Brain microvascular endothelial cell (primary cell): ENCODE data around the gene WASF3.
A peak's percentile ranks its signal among the peaks of the same experiment; 100 is the strongest.

Source experiments
- DNase-seq: peaks from one replicate; pipeline ENCODE4 v3.0.0-alpha.2; 2020
- H3K27ac ChIP-seq: fragments of 250-450 bp; sonication (Bioruptor Pico); 2 replicates; pipeline ENCODE4 v1.5.1; 2020; ENCODE audit warnings: mild to moderate bottlenecking, moderate library complexity
- H3K27me3 ChIP-seq: fragments of 250-450 bp; sonication (Bioruptor Pico); replicated peaks from 2 replicates; pipeline ENCODE4 v1.5.1; 2020; ENCODE audit warnings: mild to moderate bottlenecking
- H3K36me3 ChIP-seq: fragments of 250-450 bp; sonication (Bioruptor Pico); replicated peaks from 2 replicates; pipeline ENCODE4 v1.5.1; 2020; ENCODE audit warnings: mild to moderate bottlenecking
- H3K4me3 ChIP-seq: 2 replicates; pipeline ENCODE4 v1.5.1; 2011; ENCODE audit warnings: low read depth, mild to moderate bottlenecking, control low read depth, low read length, moderate library complexity
- CTCF ChIP-seq: IDR thresholded peaks from 2 replicates; pipeline ENCODE4 v1.5.1; 2011; ENCODE audit warnings: low read depth, mild to moderate bottlenecking, moderate library complexity, low read length, control low read depth, inconsistent platforms; ENCODE audit errors: missing control alignments
- in situ Hi-C: cut with HindIII; loops from 2 replicates; pipeline ENCODE4 v1.10.0; 2017; ENCODE audit warnings: low sequenced_read_pairs, low pct_ligation_motif_present

Gene WASF3

GRCh38 chr13:26587251-26587650, 29.8 kb downstream of the WASF3 start:
- in situ Hi-C loops, result no loop called here
- no peak overlapping the region for H3K4me3 ChIP-seq
- H3K27ac ChIP-seq, result no peak overlapping the region
- H3K27me3 ChIP-seq, result no peaks in the 10 kb centered on the region
- H3K36me3 ChIP-seq, result no peaks in the 10 kb centered on the region
- DNase-seq, result no peak
- TF ChIP-seq CTCF, result no peak

- no peak overlapping the region for H3K4me3 ChIP-seq
- TF ChIP-seq CTCF, result no peak
- no peak overlapping the region for H3K27ac ChIP-seq
- in situ Hi-C loops, result no loop called here
- no peak for DNase-seq
- no peaks in the 10 kb centered on the region for H3K27me3 ChIP-seq
- H3K36me3 ChIP-seq, result no peaks in the 10 kb centered on the region
Measured at GRCh38 chr13:26589226-26589625, 31.7 kb downstream of the WASF3 start.

GRCh38 chr13:26589754-26590153, 32.3 kb downstream of the WASF3 start:
- H3K4me3 ChIP-seq, result no peak overlapping the region
- no peaks in the 10 kb centered on the region for H3K27me3 ChIP-seq
- H3K36me3 ChIP-seq, result no peaks in the 10 kb centered on the region
- in situ Hi-C loops, result no loop called here
- TF ChIP-seq CTCF, result no peak
- no peak overlapping the region for H3K27ac ChIP-seq
- peak; percentile 33 for DNase-seq

- TF ChIP-seq CTCF, result no peak
- Histone ChIP-seq H3K27ac (no peak overlapping the region), H3K27me3 (no peaks in the 10 kb centered on the region), H3K36me3 (no peaks in the 10 kb centered on the region), H3K4me3 (no peak overlapping the region)
- in situ Hi-C loops, result no loop called here
- DNase-seq, result no peak
Measured at GRCh38 chr13:26590379-26590778, 32.9 kb downstream of the WASF3 start.

- in situ Hi-C loops, result no loop called here
- Histone ChIP-seq H3K36me3 (no peaks in the 10 kb centered on the region), H3K27ac (no peak overlapping the region), H3K27me3 (no peaks in the 10 kb centered on the region), H3K4me3 (no peak overlapping the region)
- no peak for DNase-seq
- no peak for TF ChIP-seq CTCF
Measured at GRCh38 chr13:26590951-26591350, 33.5 kb downstream of the WASF3 start.

- no peaks in the 10 kb centered on the region for H3K27me3 ChIP-seq
- in situ Hi-C loops, result no loop called here
- TF ChIP-seq CTCF, result no peak
- H3K36me3 ChIP-seq, result no peaks in the 10 kb centered on the region
- no peak overlapping the region for H3K27ac ChIP-seq
- no peak for DNase-seq
- no peak overlapping the region for H3K4me3 ChIP-seq
Measured at GRCh38 chr13:26591672-26592071, 34.2 kb downstream of the WASF3 start.
